ENCODE measurements around the gene RPL10A. TPM values are rescaled to one million over a fixed set of nuclear protein-coding genes. Genes with fewer than 3 reads are reported as not detected.
A peak's percentile ranks its signal among the peaks of the same experiment; 100 is the strongest.

The RPL10A gene
- total RNA-seq, 1 experiment from 2014 or later = 1,082 TPM

- peak; percentile 52 to 62 for DNase-seq
- Mint-ChIP-seq H3K4me1 (ENCODE audit: low read depth, unreplicated experiment) (peaks cover 6% of the 10 kb centered on the region), H3K27me3 (ENCODE audit: insufficient read depth, unreplicated experiment) (no peaks in the 10 kb centered on the region), H3K36me3 (ENCODE audit: insufficient read depth, unreplicated experiment) (peaks cover 7% of the 10 kb centered on the region), H3K27ac (ENCODE audit: unreplicated experiment) (peak overlapping the region; percentile 84), H3K4me3 (ENCODE audit: unreplicated experiment) (peak overlapping the region; percentile 90), H3K9me3 (ENCODE audit: unreplicated experiment) (no peaks in the 10 kb centered on the region)
- Histone ChIP-seq H3K9me3 (no peaks in the 10 kb centered on the region), H3K36me3 (ENCODE audit: control insufficient read depth, insufficient read depth, low read length) (no peaks in the 10 kb centered on the region; the same call in 1 of the 2 replicates), H3K4me1 (peaks cover 34% of the 10 kb centered on the region), H3K4me3 (ENCODE audit: low read depth, low read length) (peak overlapping the region; percentile 91), H3K27me3 (replicated peaks; ENCODE audit: control insufficient read depth, insufficient read depth, low read length) (no peaks in the 10 kb centered on the region)
- TSS peak; percentile 43 for BruUV-seq (replicated peaks)
- POLR2A ChIA-PET = interaction anchor here (0.6 to 2.6 kb wide), 2 partner anchors 24 to 26 kb away, joined by 4 to 18 read pairs; no protein-coding TSS in a partner anchor
- CTCF ChIA-PET = interaction anchor here (0.7 kb wide), 1 partner anchor 24 kb away, joined by 3 read pairs; no protein-coding TSS in a partner anchor
- TF ChIP-seq, protein P1, sequence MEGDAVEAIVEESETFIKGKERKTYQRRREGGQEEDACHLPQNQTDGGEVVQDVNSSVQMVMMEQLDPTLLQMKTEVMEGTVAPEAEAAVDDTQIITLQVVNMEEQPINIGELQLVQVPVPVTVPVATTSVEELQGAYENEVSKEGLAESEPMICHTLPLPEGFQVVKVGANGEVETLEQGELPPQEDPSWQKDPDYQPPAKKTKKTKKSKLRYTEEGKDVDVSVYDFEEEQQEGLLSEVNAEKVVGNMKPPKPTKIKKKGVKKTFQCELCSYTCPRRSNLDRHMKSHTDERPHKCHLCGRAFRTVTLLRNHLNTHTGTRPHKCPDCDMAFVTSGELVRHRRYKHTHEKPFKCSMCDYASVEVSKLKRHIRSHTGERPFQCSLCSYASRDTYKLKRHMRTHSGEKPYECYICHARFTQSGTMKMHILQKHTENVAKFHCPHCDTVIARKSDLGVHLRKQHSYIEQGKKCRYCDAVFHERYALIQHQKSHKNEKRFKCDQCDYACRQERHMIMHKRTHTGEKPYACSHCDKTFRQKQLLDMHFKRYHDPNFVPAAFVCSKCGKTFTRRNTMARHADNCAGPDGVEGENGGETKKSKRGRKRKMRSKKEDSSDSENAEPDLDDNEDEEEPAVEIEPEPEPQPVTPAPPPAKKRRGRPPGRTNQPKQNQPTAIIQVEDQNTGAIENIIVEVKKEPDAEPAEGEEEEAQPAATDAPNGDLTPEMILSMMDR (IDR thresholded peaks at IDR 0.05; ENCODE audit: insufficient read depth in 1 of 2, low read depth in 1 of 2, low read length in 1 of 2, severe bottlenecking in 1 of 2, unreplicated experiment in 1 of 2) = no peak
- intact Hi-C loops (cut with micrococcal nuclease; ENCODE audit: unreplicated experiment) = no loop called here
Observed at GRCh38 chr6:35498422-35499067, 30.3 kb downstream of the RPL10A start.

DNA sequence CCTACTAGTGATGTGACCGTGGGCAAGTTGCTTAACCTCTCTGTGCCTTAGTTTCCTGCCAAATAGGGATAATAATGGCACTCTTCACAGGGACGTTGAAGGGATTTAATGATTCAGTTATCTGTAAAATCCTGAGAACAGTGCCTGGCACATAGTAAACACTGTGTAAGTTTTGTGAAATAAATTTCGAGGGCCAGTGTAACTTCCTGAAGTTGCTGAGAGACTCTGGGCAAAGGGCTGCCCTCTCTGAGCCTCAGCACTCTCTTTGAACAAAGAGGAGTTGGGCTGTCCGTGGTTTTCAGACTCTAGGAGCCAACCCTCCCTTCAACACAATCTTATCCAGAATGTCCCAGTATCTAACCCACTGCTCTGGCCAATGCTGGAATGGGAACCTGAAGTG, 31.2 kb downstream of the RPL10A start:
- Histone ChIP-seq H3K27me3 (replicated peaks; ENCODE audit: control insufficient read depth, insufficient read depth, low read length) (no peaks in the 10 kb centered on the region), H3K36me3 (ENCODE audit: control insufficient read depth, insufficient read depth, low read length) (no peaks in the 10 kb centered on the region; the same call in 1 of the 2 replicates), H3K4me3 (ENCODE audit: low read depth, low read length) (no peak overlapping the region), H3K4me1 (peaks cover 25% of the 10 kb centered on the region), H3K9me3 (no peaks in the 10 kb centered on the region)
- H3K27ac Mint-ChIP-seq (ENCODE audit: unreplicated experiment) = no peak overlapping the region
- no peaks in the 10 kb centered on the region for H3K9me3 Mint-ChIP-seq (ENCODE audit: unreplicated experiment)
- DNase-seq = no peak
- peak overlapping the region; percentile 90 for H3K4me3 Mint-ChIP-seq (ENCODE audit: unreplicated experiment)
- no peaks in the 10 kb centered on the region for H3K4me1 Mint-ChIP-seq (ENCODE audit: low read depth, unreplicated experiment)
- intact Hi-C loops (cut with micrococcal nuclease; ENCODE audit: unreplicated experiment) = no loop called here
- CTCF ChIA-PET = no interaction called here
- no peaks in the 10 kb centered on the region for H3K27me3 Mint-ChIP-seq (ENCODE audit: insufficient read depth, unreplicated experiment)
- TF ChIP-seq, protein P1 (IDR thresholded peaks at IDR 0.05; ENCODE audit: insufficient read depth in 1 of 2, low read depth in 1 of 2, low read length in 1 of 2, severe bottlenecking in 1 of 2, unreplicated experiment in 1 of 2) = no peak
- BruUV-seq (replicated peaks) = no TSS peak
- POLR2A ChIA-PET = no interaction called here
- H3K36me3 Mint-ChIP-seq (ENCODE audit: insufficient read depth, unreplicated experiment) = peaks cover 7% of the 10 kb centered on the region

DNA sequence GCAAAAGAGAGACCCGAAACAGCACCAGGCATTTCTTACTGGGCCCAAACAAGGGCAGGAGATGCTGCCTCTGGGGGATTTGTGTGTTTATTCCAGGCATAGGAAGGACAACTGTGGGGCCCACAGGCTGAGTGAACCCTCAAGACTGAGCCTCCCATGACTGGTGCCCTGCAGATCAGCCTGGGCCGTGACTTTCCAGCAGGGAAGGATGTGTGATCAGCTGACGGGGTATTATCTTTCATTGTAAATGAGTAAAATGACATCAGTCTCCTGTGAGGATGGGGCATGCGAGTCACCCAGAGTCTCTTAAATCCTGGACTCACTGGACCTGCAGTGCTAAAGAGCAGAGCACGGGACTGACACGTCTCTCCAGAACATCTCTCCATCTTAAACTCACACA, 32.6 kb downstream of the RPL10A start:
- Mint-ChIP-seq H3K27me3 (ENCODE audit: insufficient read depth, unreplicated experiment) (no peaks in the 10 kb centered on the region), H3K4me1 (ENCODE audit: low read depth, unreplicated experiment) (no peaks in the 10 kb centered on the region), H3K9me3 (ENCODE audit: unreplicated experiment) (no peaks in the 10 kb centered on the region), H3K4me3 (ENCODE audit: unreplicated experiment) (no peak overlapping the region), H3K36me3 (ENCODE audit: insufficient read depth, unreplicated experiment) (peaks cover 7% of the 10 kb centered on the region), H3K27ac (ENCODE audit: unreplicated experiment) (peak overlapping the region; percentile 8)
- H3K4me1 ChIP-seq = peaks cover 11% of the 10 kb centered on the region
- ChIA-PET CTCF (no interaction called here), POLR2A (no interaction called here)
- no peaks in the 10 kb centered on the region; the same call in 1 of the 2 replicates for H3K36me3 ChIP-seq (ENCODE audit: control insufficient read depth, insufficient read depth, low read length)
- no peak for DNase-seq
- TF ChIP-seq, protein P1 (IDR thresholded peaks at IDR 0.05; ENCODE audit: insufficient read depth in 1 of 2, low read depth in 1 of 2, low read length in 1 of 2, severe bottlenecking in 1 of 2, unreplicated experiment in 1 of 2) = no peak
- no peak overlapping the region for H3K4me3 ChIP-seq (ENCODE audit: low read depth, low read length)
- H3K27me3 ChIP-seq (replicated peaks; ENCODE audit: control insufficient read depth, insufficient read depth, low read length) = no peaks in the 10 kb centered on the region
- intact Hi-C loops (cut with micrococcal nuclease; ENCODE audit: unreplicated experiment) = no loop called here
- no TSS peak for BruUV-seq (replicated peaks)
- H3K9me3 ChIP-seq = no peaks in the 10 kb centered on the region

All from Caco-2 (cell line).